A549 (cell line): ENCODE results near the gene TMEM175. TPM values are rescaled to one million over a fixed set of nuclear protein-coding genes. Genes with fewer than 3 reads are reported as not detected.

ENCODE experiments used
- ATAC-seq, 2 experiments: fragments of 200-7000 bp in 1 of 2; fragments of >200 bp in 1 of 2; cut with Nextera tagmentation in 1 of 2; cut with Tn5 transposase in 1 of 2; 3 replicates each; pipeline versions ENCODE4 v1.8.0 to v1.9.1; 2018 to 2020; ENCODE audit warnings: mild to moderate bottlenecking in 1 of 2, moderate library complexity in 1 of 2
- CTCF ChIA-PET: fragments of 300-600 bp; sonication (Branson Sonifier 250); formaldehyde crosslinking; extraction: SDS; loops from one replicate; lab custom pipeline; 2021; ENCODE audit warnings: antibody characterized with exemption, inconsistent platforms; lab: Yijun Ruan, JAX
- POLR2A ChIA-PET: fragments of 350-600 bp; formaldehyde crosslinking; extraction: SDS; loops from one replicate; lab custom pipeline; 2021; ENCODE audit warnings: antibody characterized with exemption, inconsistent platforms; lab: Yijun Ruan, JAX
- DNase-seq, 2 experiments: peaks; one replicate each; pipeline versions ENCODE4 v3.0.0 to v3.0.0-alpha.2; 2011 to 2016; ENCODE audit warnings: low read depth in 1 of 2, low spot score in 1 of 2
- FAIRE-seq: peaks from 2 replicates; lab custom pipeline; 2011; peaks lifted over from hg19 to GRCh38; lab: Jason Lieb, UNC
- H3K27ac ChIP-seq, 2 experiments: fragments of >200 bp; sonication (Bioruptor Twin); formaldehyde crosslinking; 3 replicates each; pipeline ENCODE4 v1.5.1; 2016 to 2017
- H3K4me1 ChIP-seq: fragments of >200 bp; sonication (Bioruptor Twin); formaldehyde crosslinking; 3 replicates; pipeline ENCODE4 v1.6.1; 2016
- H3K4me2 ChIP-seq: fragments of >200 bp; sonication (Bioruptor Twin); formaldehyde crosslinking; 3 replicates; pipeline ENCODE4 v1.6.1; 2016
- H3K4me3 ChIP-seq: fragments of >200 bp; sonication (Bioruptor Twin); formaldehyde crosslinking; 3 replicates; pipeline ENCODE4 v1.5.1; 2016
- H3K9me3 ChIP-seq: fragments of >200 bp; sonication (Bioruptor Twin); formaldehyde crosslinking; 3 replicates; pipeline ENCODE4 v1.6.1; 2016
- BHLHE40 ChIP-seq: IDR thresholded peaks from 2 replicates; pipeline ENCODE4 v1.6.1; 2012; ENCODE audit warnings: low read depth, low read length, inconsistent platforms
- CBX2 ChIP-seq: fragments of 200-600 bp; sonication (generic); IDR thresholded peaks from 2 replicates; pipeline ENCODE4 v1.6.1; 2016; ENCODE audit warnings: low read depth, mild to moderate bottlenecking, borderline replicate concordance
- EHF ChIP-seq: fragments of 250-450 bp; sonication (Bioruptor Pico); IDR thresholded peaks from 2 replicates; pipeline ENCODE4 v1.5.0; 2020; ENCODE audit warnings: mild to moderate bottlenecking
- EHMT2 ChIP-seq: fragments of 200-600 bp; sonication (generic); IDR thresholded peaks from 2 replicates; pipeline ENCODE4 v1.6.1; 2016; ENCODE audit warnings: antibody characterized with exemption, low read depth, mild to moderate bottlenecking, moderate library complexity
- ELK1 ChIP-seq: fragments of 150-350 bp; IDR thresholded peaks from 2 replicates; pipeline ENCODE4 v1.6.1; 2014; ENCODE audit warnings: low read depth, mild to moderate bottlenecking, low read length
- FOSL2 ChIP-seq, 2 experiments: fragments of 450-650 bp in 1 of 2; fragments of >200 bp in 1 of 2; sonication (Bioruptor Twin) in 1 of 2; formaldehyde crosslinking; IDR thresholded peaks; 2 replicates each; pipeline versions ENCODE4 v1.5.0 to v1.6.1; 2016 to 2020; ENCODE audit warnings: mild to moderate bottlenecking in 1 of 2, moderate library complexity in 1 of 2
- HOXA7 ChIP-seq: fragments of 250-450 bp; sonication (Bioruptor Pico); IDR thresholded peaks from 2 replicates; pipeline ENCODE4 v1.5.0; 2020; ENCODE audit warnings: mild to moderate bottlenecking, moderate library complexity
- HOXB13 ChIP-seq: fragments of 250-450 bp; sonication (Bioruptor Pico); IDR thresholded peaks from 2 replicates; pipeline ENCODE4 v1.5.0; 2020; ENCODE audit warnings: low read depth, mild to moderate bottlenecking, moderate library complexity
- HOXB5 ChIP-seq: fragments of 250-450 bp; sonication (Bioruptor Pico); IDR thresholded peaks from 2 replicates; pipeline ENCODE4 v1.5.0; 2020; ENCODE audit warnings: mild to moderate bottlenecking, moderate library complexity
- JUNB ChIP-seq: fragments of >200 bp; sonication (Bioruptor Twin); formaldehyde crosslinking; IDR thresholded peaks from 2 replicates; pipeline ENCODE4 v1.6.1; 2016
- KDM1A ChIP-seq: fragments of 200-600 bp; sonication (generic); IDR thresholded peaks from 2 replicates; pipeline ENCODE4 v1.6.1; 2016; ENCODE audit warnings: low read depth, mild to moderate bottlenecking
- MYC ChIP-seq: IDR thresholded peaks from 2 replicates; pipeline ENCODE4 v1.6.1; 2012; ENCODE audit warnings: mild to moderate bottlenecking, inconsistent platforms, low read length, improper control_type of control experiment, borderline replicate concordance
- PBX3 ChIP-seq: IDR thresholded peaks from 2 replicates; pipeline ENCODE4 v1.6.1; 2012
- PHF8 ChIP-seq: fragments of 200-600 bp; sonication (generic); IDR thresholded peaks from 2 replicates; pipeline ENCODE4 v1.6.1; 2016; ENCODE audit warnings: low read depth, mild to moderate bottlenecking, antibody characterized with exemption, moderate library complexity, borderline replicate concordance
- RARB ChIP-seq: fragments of 250-450 bp; sonication (Bioruptor Pico); IDR thresholded peaks from 2 replicates; pipeline ENCODE4 v1.8.0; 2021; ENCODE audit warnings: mild to moderate bottlenecking, moderate library complexity
- RCOR1 ChIP-seq: fragments of 150-350 bp; IDR thresholded peaks from 2 replicates; pipeline ENCODE4 v1.6.1; 2014; ENCODE audit warnings: antibody characterized with exemption, low read length, low read depth
- RNF2 ChIP-seq: fragments of 200-600 bp; sonication (generic); IDR thresholded peaks from 2 replicates; pipeline ENCODE4 v1.6.1; 2016; ENCODE audit warnings: low read depth, mild to moderate bottlenecking, antibody characterized with exemption, moderate library complexity, borderline replicate concordance
- SREBF2 ChIP-seq: fragments of 450-650 bp; IDR thresholded peaks from 2 replicates; pipeline ENCODE4 v1.6.1; 2014; ENCODE audit warnings: mild to moderate bottlenecking, moderate library complexity
- ZSCAN20 ChIP-seq: fragments of 250-450 bp; sonication (Bioruptor Pico); IDR thresholded peaks from 2 replicates; pipeline ENCODE4 v1.8.0; 2022; ENCODE audit warnings: mild to moderate bottlenecking, moderate library complexity
- WGBS: methylation state at CpG from one replicate; pipeline ENCODE4 v1.1.6; 2017; ENCODE audit errors: missing lambda C conversion rate; 5-methylcytosine and 5-hydroxymethylcytosine counted together
- polyA plus RNA-seq, 4 experiments: library from polyadenylated mRNA; depleted of rRNA in 3 of 4; stranded (reverse); fragments of >200 nt; fragmentation: RNase III in 1 of 4; extraction: RNeasy Plus Mini Kit Qiagen cat#74134 plus additional on column Dnase treatment in 1 of 4; gene quantifications; 2 replicates in 3 of 4; 3 replicates in 1 of 4; pipeline ENCODE4 v1.2.3, GENCODE V29; 2011 to 2017
- TF ChIP-seq, protein P1 (sequence below): IDR thresholded peaks from 2 replicates; pipeline ENCODE4 v1.6.1; 2012
- TF ChIP-seq, protein P2 (sequence below): fragments of >200 bp; sonication (Bioruptor Twin); formaldehyde crosslinking; IDR thresholded peaks from 3 replicates; pipeline ENCODE4 v1.6.1; 2016
- TF ChIP-seq, protein P3 (sequence below): fragments of 250-450 bp; sonication (Bioruptor Pico); IDR thresholded peaks from 2 replicates; pipeline ENCODE4 v1.5.0; 2020; ENCODE audit warnings: low read depth, mild to moderate bottlenecking, moderate library complexity

Gene TMEM175
- polyA plus RNA-seq, 2 of the 4 experiments (the other 2 are of a cell fraction), result 15.7 to 19.4 TPM

- no peak for DNase-seq
- no peaks in the 10 kb centered on the region for H3K4me1 ChIP-seq
- H3K4me3 ChIP-seq, result no peak overlapping the region
- H3K27ac ChIP-seq, result no peak overlapping the region
- ChIA-PET CTCF (no interaction called here), POLR2A (no interaction called here)
- WGBS, result 91% methylated on average over 13 of the region's 15 CpGs
- no peak for ATAC-seq
- TF ChIP-seq RARB (no peak), RNF2 (no peak), RCOR1 (no peak), HOXA7 (CRISPR knock-in tag) (no peak), HOXB5 (CRISPR knock-in tag) (no peak), KDM1A (no peak), CBX2 (no peak), HOXB13 (no peak), EHMT2 (no peak), ZSCAN20 (CRISPR knock-in tag) (no peak)
- TF ChIP-seq, protein P1, sequence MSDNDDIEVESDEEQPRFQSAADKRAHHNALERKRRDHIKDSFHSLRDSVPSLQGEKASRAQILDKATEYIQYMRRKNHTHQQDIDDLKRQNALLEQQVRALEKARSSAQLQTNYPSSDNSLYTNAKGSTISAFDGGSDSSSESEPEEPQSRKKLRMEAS, result no peak
- TF ChIP-seq, protein P2, sequence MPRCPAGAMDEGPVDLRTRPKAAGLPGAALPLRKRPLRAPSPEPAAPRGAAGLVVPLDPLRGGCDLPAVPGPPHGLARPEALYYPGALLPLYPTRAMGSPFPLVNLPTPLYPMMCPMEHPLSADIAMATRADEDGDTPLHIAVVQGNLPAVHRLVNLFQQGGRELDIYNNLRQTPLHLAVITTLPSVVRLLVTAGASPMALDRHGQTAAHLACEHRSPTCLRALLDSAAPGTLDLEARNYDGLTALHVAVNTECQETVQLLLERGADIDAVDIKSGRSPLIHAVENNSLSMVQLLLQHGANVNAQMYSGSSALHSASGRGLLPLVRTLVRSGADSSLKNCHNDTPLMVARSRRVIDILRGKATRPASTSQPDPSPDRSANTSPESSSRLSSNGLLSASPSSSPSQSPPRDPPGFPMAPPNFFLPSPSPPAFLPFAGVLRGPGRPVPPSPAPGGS, result no peak
- H3K4me2 ChIP-seq, result no peak overlapping the region
- FAIRE-seq, result no peak
- H3K9me3 ChIP-seq, result no peaks in the 10 kb centered on the region
Measured at GRCh38 chr4:884259-884658, 48.0 kb upstream of the TMEM175 start.

- Histone ChIP-seq H3K4me3 (no peak overlapping the region), H3K4me2 (no peak overlapping the region), H3K27ac (no peak overlapping the region), H3K9me3 (no peaks in the 10 kb centered on the region), H3K4me1 (no peaks in the 10 kb centered on the region)
- ChIA-PET POLR2A (no interaction called here), CTCF (no interaction called here)
- no peak for DNase-seq
- WGBS, result 91% methylated on average over 24 of the region's 24 CpGs
- TF ChIP-seq HOXB13 (no peak), CBX2 (no peak), MYC (no peak), HOXA7 (CRISPR knock-in tag) (no peak), ELK1 (no peak), EHF (CRISPR knock-in tag) (no peak), PBX3 (no peak), JUNB (no peak), BHLHE40 (no peak), SREBF2 (no peak), PHF8 (no peak), FOSL2 (IDR thresholded peaks at IDR 0.05) (no peak), FOSL2 (CRISPR knock-in tag; IDR thresholded peaks at IDR 0.05) (no peak), EHMT2 (no peak)
- TF ChIP-seq, protein P3, sequence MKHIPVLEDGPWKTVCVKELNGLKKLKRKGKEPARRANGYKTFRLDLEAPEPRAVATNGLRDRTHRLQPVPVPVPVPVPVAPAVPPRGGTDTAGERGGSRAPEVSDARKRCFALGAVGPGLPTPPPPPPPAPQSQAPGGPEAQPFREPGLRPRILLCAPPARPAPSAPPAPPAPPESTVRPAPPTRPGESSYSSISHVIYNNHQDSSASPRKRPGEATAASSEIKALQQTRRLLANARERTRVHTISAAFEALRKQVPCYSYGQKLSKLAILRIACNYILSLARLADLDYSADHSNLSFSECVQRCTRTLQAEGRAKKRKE (CRISPR knock-in tag), result no peak
- FAIRE-seq, result no peak
- no peak for ATAC-seq
Measured at GRCh38 chr4:884896-885295, 47.4 kb upstream of the TMEM175 start.
